H9 (cell line): ENCODE data around the gene NOL11. TPM values are rescaled to one million over a fixed set of nuclear protein-coding genes. Genes with fewer than 3 reads are reported as not detected.

Experiments used
- DNase-seq: peaks from one replicate; pipeline ENCODE4 v3.0.0-alpha.2; 2017
- H2AFZ ChIP-seq: one replicate; pipeline ENCODE4 v1.6.1; 2013; ENCODE audit warnings: mild to moderate bottlenecking, low read length, control low read depth, moderate library complexity
- H2AK5ac ChIP-seq: 2 replicates; pipeline ENCODE4 v1.6.1; 2013; ENCODE audit warnings: low read length, control low read depth, mixed read lengths; ENCODE audit not compliant: insufficient read length
- H2BK120ac ChIP-seq: one replicate; pipeline ENCODE4 v1.6.1; 2013; ENCODE audit warnings: low read depth, mild to moderate bottlenecking, low read length, control low read depth, inconsistent platforms; ENCODE audit not compliant: poor library complexity, severe bottlenecking
- H2BK12ac ChIP-seq: 2 replicates; pipeline ENCODE4 v1.6.1; 2013; ENCODE audit warnings: low read length, control low read depth, mixed read lengths, low read depth; ENCODE audit not compliant: insufficient read length
- H2BK15ac ChIP-seq: 2 replicates; pipeline ENCODE4 v1.6.1; 2013; ENCODE audit warnings: low read depth, low read length, control low read depth
- H2BK20ac ChIP-seq: one replicate; pipeline ENCODE4 v1.6.1; 2013; ENCODE audit warnings: low read depth, mild to moderate bottlenecking, low read length, control low read depth, inconsistent platforms; ENCODE audit not compliant: poor library complexity, severe bottlenecking
- H2BK5ac ChIP-seq: 2 replicates; pipeline ENCODE4 v1.6.1; 2013; ENCODE audit warnings: low read length, control low read depth, mixed read lengths; ENCODE audit not compliant: insufficient read length
- H3K14ac ChIP-seq: 2 replicates; pipeline ENCODE4 v1.6.1; 2013; ENCODE audit warnings: low read length, control low read depth; ENCODE audit not compliant: insufficient read depth
- H3K18ac ChIP-seq: 2 replicates; pipeline ENCODE4 v1.6.1; 2013; ENCODE audit warnings: low read depth, mild to moderate bottlenecking, mixed read lengths, low read length, control low read depth; ENCODE audit not compliant: insufficient read length
- H3K23ac ChIP-seq: 2 replicates; pipeline ENCODE4 v1.6.1; 2013; ENCODE audit warnings: low read length, control low read depth, mixed read lengths, low read depth; ENCODE audit not compliant: insufficient read length
- H3K23me2 ChIP-seq: 2 replicates; pipeline ENCODE4 v1.6.1; 2013; ENCODE audit warnings: low read depth, mild to moderate bottlenecking, mixed read lengths, low read length, control low read depth; ENCODE audit not compliant: insufficient read length, poor library complexity, severe bottlenecking
- H3K27ac ChIP-seq: 2 replicates; pipeline ENCODE4 v1.5.1; 2013; ENCODE audit warnings: low read length, control low read depth, mixed read lengths, low read depth; ENCODE audit not compliant: insufficient read length
- H3K27me3 ChIP-seq: 2 replicates; pipeline ENCODE4 v1.6.1; 2013; ENCODE audit warnings: low read length, control low read depth, inconsistent platforms; ENCODE audit not compliant: insufficient read depth
- H3K4ac ChIP-seq: 2 replicates; pipeline ENCODE4 v1.6.1; 2013; ENCODE audit warnings: low read depth, mild to moderate bottlenecking, control low read depth, inconsistent platforms, low read length, moderate library complexity
- H3K4me1 ChIP-seq: 2 replicates; pipeline ENCODE4 v1.6.1; 2013; ENCODE audit warnings: low read length, control low read depth, inconsistent platforms; ENCODE audit not compliant: insufficient read depth
- H3K4me2 ChIP-seq: 2 replicates; pipeline ENCODE4 v1.6.1; 2013; ENCODE audit warnings: low read length, control low read depth, mixed read lengths; ENCODE audit not compliant: insufficient read length, insufficient read depth
- H3K56ac ChIP-seq: 2 replicates; pipeline ENCODE4 v1.6.1; 2013; ENCODE audit warnings: low read depth, mild to moderate bottlenecking, mixed read lengths, low read length, control low read depth; ENCODE audit not compliant: insufficient read length
- H3K79me1 ChIP-seq: 2 replicates; pipeline ENCODE4 v1.6.1; 2013; ENCODE audit warnings: low read depth, mild to moderate bottlenecking, moderate library complexity, low read length, control low read depth, inconsistent platforms; ENCODE audit not compliant: insufficient read depth, poor library complexity, severe bottlenecking
- H3K79me2 ChIP-seq: 2 replicates; pipeline ENCODE4 v1.6.1; 2013; ENCODE audit warnings: low read length, control low read depth, inconsistent platforms; ENCODE audit not compliant: insufficient read depth
- H3K9ac ChIP-seq: 2 replicates; pipeline ENCODE4 v1.6.1; 2013; ENCODE audit warnings: low read length, control low read depth, mixed read lengths; ENCODE audit not compliant: insufficient read length; ENCODE audit errors: extremely low read depth
- H3K9me3 ChIP-seq: one replicate; pipeline ENCODE4 v1.6.1; 2013; ENCODE audit warnings: low read depth, low read length, inconsistent platforms; ENCODE audit not compliant: control insufficient read depth
- H3T11ph ChIP-seq: one replicate; pipeline ENCODE4 v1.6.1; 2013; ENCODE audit warnings: mild to moderate bottlenecking, low read length, control low read depth, inconsistent platforms
- H4K20me1 ChIP-seq: one replicate; pipeline ENCODE4 v1.6.1; 2013; ENCODE audit not compliant: control insufficient read depth, insufficient read length, insufficient read depth
- H4K5ac ChIP-seq: 2 replicates; pipeline ENCODE4 v1.6.1; 2013; ENCODE audit warnings: low read depth, mild to moderate bottlenecking, mixed read lengths, low read length, control low read depth; ENCODE audit not compliant: insufficient read length
- H4K8ac ChIP-seq: replicated peaks from 2 replicates; pipeline ENCODE4 v1.6.1; 2013; ENCODE audit warnings: low read length, control low read depth, mixed read lengths, low read depth; ENCODE audit not compliant: insufficient read length
- H4K91ac ChIP-seq: 2 replicates; pipeline ENCODE4 v1.6.1; 2013; ENCODE audit warnings: low read depth, mild to moderate bottlenecking, moderate library complexity, mixed read lengths, low read length, control low read depth; ENCODE audit not compliant: insufficient read length
- H3K27ac Mint-ChIP-seq, 3 experiments: 2 replicates in 2 of 3; 3 replicates in 1 of 3; pipeline ENCODE4 v1.8.0; 2020 to 2021; ENCODE audit warnings: mixed read lengths in 3 of 3, mild to moderate bottlenecking in 1 of 3, moderate library complexity in 1 of 3
- H3K27me3 Mint-ChIP-seq: 2 replicates; pipeline ENCODE4 v1.8.0; 2021; ENCODE audit warnings: low read depth, mild to moderate bottlenecking, moderate library complexity, mixed read lengths
- H3K36me3 Mint-ChIP-seq, 3 experiments: 2 replicates in 2 of 3; 3 replicates in 1 of 3; pipeline ENCODE4 v1.8.0; 2020 to 2021; ENCODE audit warnings: low read depth in 3 of 3, mixed read lengths in 3 of 3; ENCODE audit not compliant: insufficient read depth in 1 of 3
- H3K4me1 Mint-ChIP-seq, 2 experiments: 2 replicates each; pipeline ENCODE4 v1.8.0; 2020; ENCODE audit warnings: mixed read lengths in 2 of 2
- H3K4me3 Mint-ChIP-seq, 2 experiments: 2 replicates in 1 of 2; 3 replicates in 1 of 2; pipeline ENCODE4 v1.8.0; 2020 to 2021; ENCODE audit warnings: mild to moderate bottlenecking in 2 of 2, mixed read lengths in 2 of 2, moderate library complexity in 1 of 2
- H3K9me3 Mint-ChIP-seq, 2 experiments: 2 replicates in 1 of 2; 3 replicates in 1 of 2; pipeline ENCODE4 v1.8.0; 2020; ENCODE audit warnings: mild to moderate bottlenecking in 2 of 2, mixed read lengths in 2 of 2, moderate library complexity in 1 of 2
- WGBS: extraction: QIAGEN DNeasy Blood & Tissue Kit; methylation state at CpG from one replicate; pipeline ENCODE4 v1.1.7; 2013; ENCODE audit warnings: missing lambda C conversion rate, low lambda C conversion rate, mixed read lengths; ENCODE audit not compliant: insufficient read length; ENCODE audit errors: extremely low coverage; 5-methylcytosine and 5-hydroxymethylcytosine counted together
- total RNA-seq: library from RNA; stranded (reverse); gene quantifications from 2 replicates; pipeline ENCODE4 v1.2.1, GENCODE V29; 2021
- TF ChIP-seq, protein P1 (sequence below): fragments of 200-600 bp; sonication (generic); conservative IDR thresholded peaks from 3 replicates; pipeline ENCODE4 v1.8.0; 2021; ENCODE audit warnings: antibody characterized with exemption, mild to moderate bottlenecking

The NOL11 gene
- total RNA-seq, 1 experiment from 2014 or later: 114 TPM

DNA sequence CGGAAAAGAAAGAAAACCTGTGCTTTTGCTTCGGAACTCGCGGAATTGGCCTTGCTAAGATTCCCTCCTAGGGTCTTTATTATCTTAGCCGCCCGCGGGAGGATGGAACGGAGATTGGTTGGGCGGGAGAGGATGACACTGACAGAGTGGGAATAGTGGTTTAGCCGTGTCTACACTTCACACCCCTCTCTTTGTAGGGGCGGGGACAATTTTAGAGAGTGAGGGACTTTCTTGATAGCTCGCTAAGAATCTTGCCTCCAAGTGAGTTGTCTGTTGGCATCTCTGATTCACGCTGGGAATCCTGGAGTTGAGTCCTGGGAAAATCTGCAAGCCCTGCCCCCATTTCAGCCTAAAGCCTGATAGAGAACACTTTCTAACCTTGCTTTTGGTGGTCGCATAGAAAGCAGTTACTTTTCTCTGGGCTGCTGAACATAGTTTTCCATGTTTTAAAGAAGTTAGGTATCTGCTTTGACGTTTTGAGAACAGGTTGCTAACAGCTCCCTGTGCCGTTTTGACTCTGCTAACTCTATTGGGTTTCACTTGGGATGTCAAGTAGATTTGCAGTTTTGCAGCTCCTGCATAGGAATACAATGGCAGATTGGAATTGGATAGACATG lies 697 bp downstream of the NOL11 start:
- H3K4me1 ChIP-seq: no peaks in the 10 kb centered on the region
- H3K23ac ChIP-seq: no peak overlapping the region
- no peak overlapping the region for H2AK5ac ChIP-seq
- peak overlapping the region; percentile 97 for H3K9ac ChIP-seq
- no peaks in the 10 kb centered on the region for H3K9me3 ChIP-seq
- H2AFZ ChIP-seq: no peak overlapping the region
- TF ChIP-seq, protein P1, sequence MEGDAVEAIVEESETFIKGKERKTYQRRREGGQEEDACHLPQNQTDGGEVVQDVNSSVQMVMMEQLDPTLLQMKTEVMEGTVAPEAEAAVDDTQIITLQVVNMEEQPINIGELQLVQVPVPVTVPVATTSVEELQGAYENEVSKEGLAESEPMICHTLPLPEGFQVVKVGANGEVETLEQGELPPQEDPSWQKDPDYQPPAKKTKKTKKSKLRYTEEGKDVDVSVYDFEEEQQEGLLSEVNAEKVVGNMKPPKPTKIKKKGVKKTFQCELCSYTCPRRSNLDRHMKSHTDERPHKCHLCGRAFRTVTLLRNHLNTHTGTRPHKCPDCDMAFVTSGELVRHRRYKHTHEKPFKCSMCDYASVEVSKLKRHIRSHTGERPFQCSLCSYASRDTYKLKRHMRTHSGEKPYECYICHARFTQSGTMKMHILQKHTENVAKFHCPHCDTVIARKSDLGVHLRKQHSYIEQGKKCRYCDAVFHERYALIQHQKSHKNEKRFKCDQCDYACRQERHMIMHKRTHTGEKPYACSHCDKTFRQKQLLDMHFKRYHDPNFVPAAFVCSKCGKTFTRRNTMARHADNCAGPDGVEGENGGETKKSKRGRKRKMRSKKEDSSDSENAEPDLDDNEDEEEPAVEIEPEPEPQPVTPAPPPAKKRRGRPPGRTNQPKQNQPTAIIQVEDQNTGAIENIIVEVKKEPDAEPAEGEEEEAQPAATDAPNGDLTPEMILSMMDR: no peak
- Mint-ChIP-seq H3K4me1 (peaks cover 6 to 22% of the 10 kb centered on the region in 2 experiments), H3K4me3 (peak overlapping the region; percentile 99 to 100), H3K36me3 (peaks cover 20 to 38% (median 32%) of the 10 kb centered on the region in 3 experiments; a peak in 6 of 7 replicates), H3K27me3 (no peaks in the 10 kb centered on the region), H3K27ac (peak overlapping the region; percentile 99 to 100 (median 100)), H3K9me3 (peaks cover under 1% of the 10 kb centered on the region in 2 experiments; a peak in 2 of 5 replicates)
- H3K4me2 ChIP-seq: peak overlapping the region; percentile 100
- H3T11ph ChIP-seq: no peak overlapping the region
- no peaks in the 10 kb centered on the region for H3K79me1 ChIP-seq
- H4K20me1 ChIP-seq: no peaks in the 10 kb centered on the region
- no peak overlapping the region for H3K56ac ChIP-seq
- no peak overlapping the region for H2BK15ac ChIP-seq
- no peak overlapping the region for H4K91ac ChIP-seq
- H3K18ac ChIP-seq: no peak overlapping the region
- DNase-seq: peak; percentile 43
- H4K8ac ChIP-seq: no peak overlapping the region
- H3K79me2 ChIP-seq: peaks cover 13% of the 10 kb centered on the region
- peak overlapping the region; percentile 22 for H4K5ac ChIP-seq
- no peaks in the 10 kb centered on the region for H3K27me3 ChIP-seq
- peaks cover 12% of the 10 kb centered on the region for H3K23me2 ChIP-seq
- H3K4ac ChIP-seq: no peak overlapping the region
- H3K27ac ChIP-seq: peak overlapping the region; percentile 0
- peak overlapping the region; percentile 20 for H2BK5ac ChIP-seq
- H3K14ac ChIP-seq: peak overlapping the region; percentile 70; the same call in 1 of the 2 replicates
- no peak overlapping the region for H2BK12ac ChIP-seq
- H2BK20ac ChIP-seq: no peak overlapping the region
- WGBS: no CpG with 5 or more reads among the region's 16 CpGs
- H2BK120ac ChIP-seq: no peak overlapping the region
